HG03175 (cell line): Measurements from ENCODE around the gene ARNT2.

Experiments
- ATAC-seq: cut with Tn5 transposase; IDR thresholded peaks from one replicate; pipeline ENCODE4 v1.9.1; 2021; ENCODE audit warnings: mild to moderate bottlenecking, moderate library complexity; ENCODE audit not compliant: unreplicated experiment

ARNT2 gene

DNA sequence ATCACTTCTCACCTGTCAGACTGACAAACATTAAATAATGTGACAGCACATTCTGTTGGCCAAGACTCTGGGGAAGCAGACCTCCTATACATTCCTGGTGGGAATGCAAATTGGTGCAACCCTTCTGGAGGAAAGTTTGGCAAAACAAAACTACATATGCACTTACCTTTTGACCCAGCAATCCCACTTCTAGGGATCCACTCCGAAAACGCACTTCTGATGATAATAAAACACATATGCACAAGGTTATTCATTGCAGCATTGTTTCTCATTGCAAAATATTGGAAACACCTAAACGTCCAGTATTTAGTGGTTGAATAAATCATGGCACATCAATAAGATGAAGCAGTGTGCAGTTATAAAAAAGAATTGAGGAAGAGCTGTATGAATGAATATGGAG is 145.5 kb downstream of the ARNT2 start:
- ATAC-seq: no peak

DNA sequence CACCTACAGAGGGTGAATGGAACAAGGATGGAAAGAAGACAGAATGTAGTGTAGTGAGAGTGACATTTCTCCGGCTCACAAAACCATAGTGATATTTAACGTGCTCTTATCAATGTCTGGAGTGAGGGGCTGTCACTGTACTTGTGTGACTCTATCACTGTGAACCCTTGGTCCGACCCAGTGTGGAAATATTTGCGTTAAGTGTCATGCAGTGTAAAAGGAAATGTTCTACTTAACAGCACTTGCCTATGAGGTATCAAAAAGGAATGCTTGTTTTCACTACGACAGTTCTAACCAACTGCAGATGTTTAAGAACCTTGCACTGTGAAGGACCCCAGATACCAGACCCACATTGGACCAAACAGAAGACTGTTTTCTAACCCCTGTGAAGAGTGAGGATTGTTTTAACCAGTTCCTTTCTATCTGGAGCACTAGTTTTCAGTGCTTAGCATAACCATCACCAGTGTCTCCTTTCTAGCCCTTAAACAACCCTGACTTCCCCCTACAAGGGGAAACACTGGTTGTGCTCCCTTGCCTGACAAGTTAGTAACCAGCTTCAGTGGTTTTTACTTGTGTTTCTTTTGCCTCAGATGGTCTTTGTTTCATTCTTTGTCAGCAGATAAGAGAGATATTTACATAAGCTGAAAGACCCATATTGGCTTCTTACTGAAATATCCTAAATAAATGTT is 146.2 kb downstream of the ARNT2 start:
- no peak for ATAC-seq

DNA sequence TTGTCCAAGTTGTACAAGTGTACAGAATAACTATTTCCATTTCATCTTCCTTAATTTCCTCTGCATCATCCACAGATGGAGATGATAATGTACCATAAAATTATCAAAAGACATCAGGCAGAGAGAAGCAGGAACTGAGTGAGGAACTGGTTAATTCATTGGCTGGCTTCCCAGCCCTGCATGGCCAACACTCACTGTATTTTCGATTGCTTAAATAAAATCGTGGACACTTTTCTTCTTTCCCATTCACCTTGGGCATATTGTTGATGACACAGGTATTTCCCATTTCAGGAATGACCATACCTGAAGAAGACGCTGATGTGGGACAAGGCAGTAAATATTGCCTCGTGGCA is 146.7 kb downstream of the ARNT2 start:
- ATAC-seq: no peak

- ATAC-seq: no peak
Observed at GRCh38 chr15:80551348-80551747, 147.2 kb downstream of the ARNT2 start.

- ATAC-seq: no peak
Observed at GRCh38 chr15:80554560-80554959, 150.4 kb downstream of the ARNT2 start.

- no peak for ATAC-seq
Observed at GRCh38 chr15:80556694-80557367, 152.6 kb downstream of the ARNT2 start.

- no peak for ATAC-seq
Observed at GRCh38 chr15:80557441-80558234, 153.5 kb downstream of the ARNT2 start.

- ATAC-seq: no peak
Observed at GRCh38 chr15:80558631-80559319, 154.6 kb downstream of the ARNT2 start.

- no peak for ATAC-seq
Observed at GRCh38 chr15:80559320-80559693, 155.1 kb downstream of the ARNT2 start.

- ATAC-seq: no peak
Observed at GRCh38 chr15:80559761-80560160, 155.6 kb downstream of the ARNT2 start.

DNA sequence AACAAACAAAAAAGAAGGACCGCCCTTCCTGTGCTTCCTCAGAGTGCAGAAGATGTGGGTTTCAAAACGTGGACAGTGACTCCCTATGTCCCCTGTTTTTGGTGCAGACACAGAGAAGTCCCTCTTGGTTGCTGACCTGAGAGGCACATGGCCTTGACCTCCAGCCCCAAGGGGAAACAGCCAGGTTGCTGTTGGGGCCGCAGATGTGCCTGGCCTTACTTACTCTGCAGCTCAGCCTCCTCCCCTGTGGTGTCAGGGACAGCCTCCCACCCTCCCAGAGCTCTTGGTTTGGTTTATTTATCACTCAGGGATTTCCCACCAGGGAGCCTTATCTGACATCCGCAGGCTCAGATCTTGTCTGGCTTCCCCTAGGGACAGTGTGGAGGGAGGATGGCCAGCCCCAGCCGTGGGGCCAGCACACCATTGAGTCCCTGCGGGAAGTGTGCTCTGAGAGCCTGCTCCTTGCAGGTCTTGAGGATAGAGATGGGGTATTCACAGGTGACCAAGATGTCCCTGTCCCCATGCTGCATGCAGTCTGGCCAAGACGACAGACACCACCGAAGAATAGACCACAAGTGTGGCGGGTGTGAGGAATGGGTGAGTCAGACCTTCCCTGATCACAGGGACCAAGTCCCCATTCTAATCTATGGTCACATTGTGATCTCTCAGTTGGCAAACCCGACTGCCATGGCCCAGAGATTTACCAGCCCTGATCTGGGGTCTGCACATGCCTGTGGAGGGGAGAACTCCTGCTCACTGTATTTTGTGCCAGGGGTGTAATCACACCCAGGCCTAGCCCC is 156.6 kb downstream of the ARNT2 start:
- ATAC-seq: no peak

DNA sequence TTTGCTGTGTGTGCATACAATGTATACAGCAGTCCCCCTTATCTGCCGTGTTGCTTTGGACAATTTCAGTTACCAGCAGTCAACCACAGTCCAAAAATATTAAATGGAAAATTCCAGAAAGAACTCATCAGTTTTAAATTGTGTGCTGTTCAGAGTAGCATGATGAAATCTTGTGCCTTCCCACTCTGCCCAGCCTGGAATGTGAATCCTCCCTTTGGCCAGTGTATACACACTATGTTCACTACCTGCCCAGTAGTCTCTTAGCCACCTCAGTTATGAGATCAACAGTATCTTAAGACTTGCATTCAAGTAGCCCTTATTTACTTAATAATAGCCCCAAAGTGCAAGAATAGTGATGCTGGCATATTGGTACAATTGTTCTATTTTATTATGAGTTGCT is 157.3 kb downstream of the ARNT2 start:
- no peak for ATAC-seq

DNA sequence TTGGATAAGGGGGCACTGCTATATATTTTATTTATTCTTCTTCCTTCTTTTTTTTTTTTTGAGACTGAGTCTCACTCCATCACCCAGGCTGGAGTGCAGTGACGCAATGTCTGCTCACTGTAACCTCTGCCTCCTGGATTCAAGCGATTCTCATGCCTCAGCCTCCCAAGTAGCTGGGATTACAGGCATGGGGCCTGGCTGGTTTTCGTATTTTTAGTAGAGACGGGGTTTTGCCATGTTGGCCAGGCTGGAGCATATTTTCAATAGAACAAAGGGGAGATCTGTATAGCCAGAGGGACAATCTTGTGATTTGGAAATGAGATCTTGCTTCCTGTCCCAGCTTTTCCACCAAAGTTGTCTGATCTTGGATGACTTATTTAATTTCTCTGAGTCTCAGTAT is 157.9 kb downstream of the ARNT2 start:
- no peak for ATAC-seq

DNA sequence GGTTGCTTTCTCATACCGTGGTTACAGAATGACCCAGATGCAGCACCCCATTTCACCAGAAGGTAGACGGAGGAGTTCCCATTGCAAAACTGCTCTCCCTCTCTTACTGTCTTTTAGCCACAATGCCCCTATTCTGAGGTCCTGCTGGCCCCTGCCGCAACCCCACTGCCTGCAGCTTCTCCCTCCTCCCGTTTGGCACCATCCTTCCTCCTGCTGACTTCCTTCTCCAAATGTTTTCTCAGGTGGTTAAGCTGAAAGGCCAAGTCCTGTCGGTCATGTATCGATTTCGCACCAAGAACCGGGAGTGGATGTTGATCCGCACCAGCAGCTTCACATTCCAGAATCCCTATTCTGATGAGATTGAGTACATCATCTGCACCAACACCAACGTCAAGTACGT is 158.7 kb downstream of the ARNT2 start:
- no peak for ATAC-seq

DNA sequence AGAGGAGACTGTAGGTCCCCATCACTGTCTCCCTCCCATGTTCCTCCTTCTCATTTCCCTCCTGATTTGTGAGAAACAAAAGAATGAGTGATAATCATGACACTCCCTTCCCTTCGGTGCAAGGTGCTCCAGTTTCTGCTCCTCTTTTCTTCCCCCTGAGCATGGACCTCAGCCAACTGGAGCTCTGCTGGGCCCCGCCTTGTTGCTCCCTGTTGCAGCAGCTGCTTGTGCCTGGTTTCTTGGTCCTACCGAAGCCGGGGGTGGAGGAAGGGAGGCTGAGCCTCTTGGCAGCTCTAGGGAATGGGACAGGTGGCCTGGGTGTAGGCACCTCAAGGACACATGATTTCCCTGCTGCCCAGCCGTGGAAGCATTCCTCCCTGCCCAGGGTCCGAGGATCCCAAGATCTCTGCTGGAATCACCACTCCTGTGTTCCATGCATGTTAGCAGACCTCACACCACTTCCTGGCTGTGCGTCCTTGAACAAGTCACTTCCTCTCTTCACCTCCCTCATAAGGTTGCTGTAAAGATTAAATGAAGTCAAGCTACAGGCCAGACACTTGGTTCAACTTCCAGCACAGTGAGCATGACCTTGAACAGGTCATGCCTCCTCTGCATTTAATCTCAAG is 159.3 kb downstream of the ARNT2 start:
- ATAC-seq: no peak

DNA sequence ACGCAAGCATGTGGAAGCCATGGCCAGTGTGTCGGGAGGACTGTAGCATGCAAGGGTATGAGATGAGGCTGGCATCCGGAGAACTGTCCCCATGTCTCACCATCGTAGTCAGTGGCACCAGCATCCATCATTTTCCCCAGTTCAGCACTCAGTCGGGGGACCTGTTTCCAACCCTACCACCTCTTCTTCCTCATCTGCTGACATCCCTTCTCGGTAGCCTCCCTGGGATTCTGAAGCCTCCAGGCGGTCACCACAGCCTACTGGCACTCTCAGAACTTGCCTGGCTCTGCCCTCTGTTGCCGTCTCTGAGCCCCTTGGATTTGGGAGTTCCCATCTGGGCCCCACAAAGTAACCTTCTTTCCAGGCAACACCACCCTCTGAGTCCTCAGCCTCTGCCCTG is 159.9 kb downstream of the ARNT2 start:
- no peak for ATAC-seq

DNA sequence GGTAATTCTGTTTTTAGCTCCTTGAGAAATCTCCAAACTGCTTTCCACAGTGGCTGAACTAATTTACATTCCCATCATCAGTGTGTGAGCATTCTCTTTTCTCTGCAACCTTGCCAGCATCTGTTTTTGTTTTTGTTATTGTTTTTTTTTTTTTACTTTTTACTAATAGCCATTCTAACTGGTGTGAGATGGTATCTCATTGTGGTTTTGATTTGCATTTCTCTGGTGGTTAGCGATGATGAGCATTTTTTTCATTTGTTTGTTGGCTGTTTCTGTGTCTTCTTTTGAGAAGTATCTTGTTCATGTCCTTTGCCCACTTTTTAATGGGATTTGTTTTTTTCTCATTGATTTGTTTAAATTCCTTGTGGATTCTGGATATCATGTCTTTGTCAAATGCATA is 161.2 kb downstream of the ARNT2 start:
- no peak for ATAC-seq

- no peak for ATAC-seq
Observed at GRCh38 chr15:80565988-80566387, 161.8 kb downstream of the ARNT2 start.

DNA sequence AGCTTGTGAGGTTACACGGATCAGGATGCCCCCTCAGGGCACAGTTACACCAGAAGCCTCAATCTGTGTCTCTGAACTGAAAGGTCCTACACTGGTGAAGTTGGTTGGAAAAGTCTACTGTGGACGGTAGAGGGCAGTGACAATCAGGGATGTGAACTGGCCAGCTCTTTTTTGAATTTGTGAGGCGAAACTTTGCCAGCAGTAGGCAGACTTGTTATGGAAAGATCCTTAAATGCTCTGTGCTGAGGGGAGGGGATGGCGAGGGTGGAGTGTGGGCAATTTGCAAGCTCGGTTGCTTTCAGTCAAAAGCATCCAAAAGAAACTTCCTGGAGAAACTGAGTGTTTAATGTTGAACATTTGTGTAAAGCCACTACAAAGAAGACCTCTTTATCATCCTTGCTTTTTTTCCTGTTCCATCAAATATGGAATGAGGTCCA is 163.6 kb downstream of the ARNT2 start:
- ATAC-seq: no peak

DNA sequence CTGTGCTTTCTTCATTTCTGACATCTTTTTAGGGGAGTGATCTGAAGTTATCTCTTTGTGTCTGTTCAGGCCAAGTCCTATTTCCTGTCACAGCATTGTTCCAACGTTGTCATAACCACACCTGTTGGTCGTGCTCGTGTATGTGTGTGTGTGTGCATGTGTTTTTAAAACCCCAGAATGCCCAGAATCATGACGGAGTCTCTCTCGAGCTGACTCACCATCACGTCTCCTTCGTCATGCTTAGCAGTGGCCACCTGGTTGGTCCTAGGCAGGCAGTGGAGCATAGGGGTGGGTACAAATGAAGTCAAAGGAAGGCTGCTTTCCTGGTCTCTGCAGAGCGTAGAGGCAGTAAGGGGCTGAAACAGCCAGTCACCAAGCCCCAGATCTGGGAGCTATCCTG is 164.1 kb downstream of the ARNT2 start:
- ATAC-seq: no peak
